Lung (tissue), 12 donors: Measurements from ENCODE around the gene ERCC1. TPM values are rescaled to one million over a fixed set of nuclear protein-coding genes. Genes with fewer than 3 reads are reported as not detected.

Experiments
- ATAC-seq: fragments of 200-7000 bp; cut with Tn5 transposase; one replicate; pipeline ENCODE4 v1.9.1; 2020; ENCODE audit warnings: moderate number of reproducible peaks; ENCODE audit not compliant: insufficient read depth, low FRiP score
- DNase-seq, 3 donors: peaks; one replicate each; pipeline ENCODE4 v3.0.0-alpha.2; 2013 to 2017
- H3K27ac ChIP-seq, 2 donors: one replicate each; pipeline ENCODE4 v1.5.1; 2013; ENCODE audit warnings: mild to moderate bottlenecking in 2 of 2, moderate library complexity in 2 of 2, control low read depth in 1 of 2, inconsistent platforms in 1 of 2, low read depth in 1 of 2, low read length in 1 of 2
- H3K27me3 ChIP-seq, 3 donors: one replicate each; pipeline ENCODE4 v1.5.1; 2013; ENCODE audit warnings: low read length in 2 of 3; ENCODE audit not compliant: control insufficient read depth in 3 of 3, insufficient read depth in 3 of 3
- H3K36me3 ChIP-seq, 4 donors: one replicate each; pipeline ENCODE4 v1.5.1; 2013; ENCODE audit warnings: low read length in 4 of 4, mild to moderate bottlenecking in 1 of 4, moderate library complexity in 1 of 4; ENCODE audit not compliant: control insufficient read depth in 4 of 4, insufficient read depth in 4 of 4
- H3K4me1 ChIP-seq, 5 donors: one replicate each; pipeline ENCODE4 v1.5.1; 2013; ENCODE audit warnings: low read length in 5 of 5, mild to moderate bottlenecking in 2 of 5, moderate library complexity in 1 of 5; ENCODE audit not compliant: control insufficient read depth in 5 of 5, insufficient read depth in 5 of 5
- H3K4me3 ChIP-seq: one replicate; pipeline ENCODE4 v1.5.1; 2013; ENCODE audit warnings: mild to moderate bottlenecking, control low read depth, moderate library complexity
- H3K9ac ChIP-seq, 2 donors: one replicate each; pipeline ENCODE4 v1.5.1; 2013; ENCODE audit warnings: low read length in 2 of 2, control low read depth in 1 of 2; ENCODE audit not compliant: insufficient read depth in 1 of 2
- H3K9me3 ChIP-seq, 4 donors: one replicate each; pipeline ENCODE4 v1.5.1; 2013; ENCODE audit warnings: low read length in 3 of 4, mild to moderate bottlenecking in 1 of 4, moderate library complexity in 1 of 4; ENCODE audit not compliant: control insufficient read depth in 4 of 4, insufficient read depth in 3 of 4
- CTCF ChIP-seq: IDR thresholded peaks from 2 replicates; pipeline ENCODE4 v1.5.1; 2012; ENCODE audit warnings: mild to moderate bottlenecking; ENCODE audit errors: control extremely low read depth, extremely low read depth
- WGBS, 2 donors: extraction: QIAGEN DNeasy Blood & Tissue Kit; methylation state at CpG; one replicate each; pipeline ENCODE4 v1.1.7; 2013; 5-methylcytosine and 5-hydroxymethylcytosine counted together
- polyA plus RNA-seq, 2 donors: library from polyadenylated mRNA; stranded (reverse); fragments of 200-250 nt; gene quantifications; one replicate each; pipeline ENCODE4 v1.2.1, GENCODE V29; 2013
- total RNA-seq, 2 donors: library from RNA; depleted of rRNA in 1 of 2; stranded (reverse); fragments of >200 nt in 1 of 2; gene quantifications; one replicate each; pipeline ENCODE4 v1.2.1, GENCODE V29; 2014 to 2021
- donor health status: control.
- donor health status: control.
- donor health status: Bipolar disorder and iron deficiency.
- donor health status: healthy.
- donor health status: DM: yes; HTN: yes; CAD: no.

Gene ERCC1
- total and polyA plus RNA-seq, 4 donors, result 53.2 to 82.3 (median 63.2) TPM

- Histone ChIP-seq H3K36me3 (peaks cover 0 to 23% (median 3%) of the 10 kb centered on the region in 4 donors), H3K4me3 (no peak overlapping the region), H3K4me1 (no peaks in the 10 kb centered on the region), H3K9ac (no peak overlapping the region), H3K27me3 (peaks cover 0 to 14% (median 4%) of the 10 kb centered on the region in 3 donors), H3K27ac (no peak overlapping the region), H3K9me3 (peaks cover 0 to 3% (median 0%) of the 10 kb centered on the region in 4 donors)
- no peak for TF ChIP-seq CTCF
- 80 to 87% methylated on average over 3 of the region's 3 CpGs for WGBS, 2 donors
- DNase-seq (no peak), ATAC-seq (no peak)
These were observed 32.4 kb downstream of the ERCC1 start for GRCh38 chr19:45391346-45391745.

GRCh38 chr19:45385392-45386221, 38.1 kb downstream of the ERCC1 start:
- WGBS, 2 donors, result 9 to 12% methylated on average over 73 to 75 of the region's 75 CpGs
- no peak for DNase-seq
- no peak for TF ChIP-seq CTCF

GRCh38 chr19:45382426-45382825, 41.3 kb downstream of the ERCC1 start:
- no peak for ATAC-seq
- DNase-seq, result no peak
- TF ChIP-seq CTCF, result no peak
- H3K36me3 ChIP-seq, result peaks cover 0 to 4% (median 0%) of the 10 kb centered on the region in 4 donors
- H3K27ac ChIP-seq, result no peak overlapping the region
- H3K4me3 ChIP-seq, result no peak overlapping the region
- H3K27me3 ChIP-seq, result peaks cover 0 to 20% (median 10%) of the 10 kb centered on the region in 3 donors
- H3K9ac ChIP-seq, result no peak overlapping the region
- WGBS, 2 donors, result 88 to 89% methylated on average over 29 of the region's 29 CpGs
- no peaks in the 10 kb centered on the region for H3K9me3 ChIP-seq
- H3K4me1 ChIP-seq, result peaks cover 0 to 8% (median 0%) of the 10 kb centered on the region in 5 donors

More at GRCh38 chr19:45385392-45386221, 38.1 kb downstream of the ERCC1 start:
- H3K36me3 ChIP-seq, result no peaks in the 10 kb centered on the region
- no peak overlapping the region for H3K9ac ChIP-seq
- no peak overlapping the region for H3K27ac ChIP-seq
- H3K4me3 ChIP-seq, result no peak overlapping the region
- H3K27me3 ChIP-seq, result peaks cover 0 to 23% (median 10%) of the 10 kb centered on the region in 3 donors
- peaks cover 0 to 8% (median 0%) of the 10 kb centered on the region in 5 donors for H3K4me1 ChIP-seq
- no peaks in the 10 kb centered on the region for H3K9me3 ChIP-seq
- ATAC-seq, result peak; percentile 44
